Adrenal gland (tissue), 12 donors: ENCODE results near the gene CTNNBIP1. TPM values are rescaled to one million over a fixed set of nuclear protein-coding genes. Genes with fewer than 3 reads are reported as not detected.

Experiments
- DNase-seq, 7 donors: peaks; one replicate each; pipeline ENCODE4 v3.0.0-alpha.2; 2019 to 2020
- H3K27ac ChIP-seq, 5 donors: fragments of 200-600 bp; sonication (generic) in 4 of 5; 1 replicate in 3 of 5; 2 replicates in 2 of 5; pipeline versions ENCODE4 v1.5.1 to v1.8.0; 2016 to 2020; ENCODE audit warnings: mild to moderate bottlenecking in 1 of 5
- H3K27me3 ChIP-seq: fragments of 200-600 bp; 2 replicates; pipeline ENCODE4 v1.8.0; 2021
- H3K36me3 ChIP-seq, 2 donors: fragments of 200-600 bp; replicated peaks in 1 of 2; 1 replicate in 1 of 2; 2 replicates in 1 of 2; pipeline versions ENCODE4 v1.5.1 to v1.8.0; 2018 to 2022
- H3K4me1 ChIP-seq, 2 donors: fragments of 200-600 bp; replicated peaks in 1 of 2; 1 replicate in 1 of 2; 2 replicates in 1 of 2; pipeline versions ENCODE4 v1.5.1 to v1.8.0; 2018 to 2021
- H3K4me3 ChIP-seq, 4 donors: fragments of 200-600 bp; sonication (generic) in 3 of 4; one replicate each; pipeline ENCODE4 v1.5.1; 2016 to 2018
- H3K9me3 ChIP-seq, 3 donors: fragments of 200-600 bp; sonication (generic) in 1 of 3; replicated peaks in 1 of 3; 1 replicate in 2 of 3; 2 replicates in 1 of 3; pipeline versions ENCODE4 v1.5.1 to v1.8.0; 2016 to 2021
- CTCF ChIP-seq, 6 experiments: fragments of 450-650 bp in 4 of 6; fragments of 200-600 bp in 2 of 6; sonication (generic) in 1 of 6; IDR thresholded peaks; 1 replicate in 5 of 6; 2 replicates in 1 of 6; pipeline versions ENCODE4 v1.5.1 to v1.8.0; 2016 to 2021; ENCODE audit warnings: antibody characterized with exemption in 6 of 6, mild to moderate bottlenecking in 2 of 6, moderate library complexity in 1 of 6
- POLR2A ChIP-seq, 2 donors: fragments of 450-650 bp; IDR thresholded peaks; one replicate each; pipeline ENCODE4 v1.6.1; 2017; ENCODE audit warnings: antibody characterized with exemption in 2 of 2, mild to moderate bottlenecking in 2 of 2, moderate library complexity in 1 of 2
- WGBS, 4 donors: extraction: QIAGEN DNeasy Blood & Tissue Kit in 2 of 4; methylation state at CpG; one replicate each; pipeline versions ENCODE4 v1.1.5 to v1.1.7; 2013 to 2017; 5-methylcytosine and 5-hydroxymethylcytosine counted together
- intact Hi-C, 2 donors: fragments of 100-400 bp; cut with DNase I; formaldehyde crosslinking; loops; one replicate each; pipeline versions ENCODE4 v1.14.1 to v1.15.0; 2022 to 2023
- polyA plus RNA-seq, 3 donors: library from polyadenylated mRNA; stranded (reverse); fragments of 200-250 nt in 2 of 3; fragments of 350-450 nt in 1 of 3; fragmentation: Illumina TruSeq in 1 of 3; extraction: RNeasy Lipid Tissue Mini Kit (QIAGEN cat#74804) in 1 of 3; gene quantifications; one replicate each; pipeline ENCODE4 v1.2.3, GENCODE V29; 2013 to 2014
- total RNA-seq, 9 donors: library from RNA; depleted of rRNA in 4 of 9; stranded (reverse); fragments of >200 nt in 4 of 9; fragments of 120-200 nt in 1 of 9; fragmentation: NEBNext Ultra II Directional in 1 of 9; extraction: Animal tissue kit (Norgen Biotek cat#: 25700) in 1 of 9; gene quantifications; one replicate each; pipeline versions ENCODE4 v1.1.0 to v1.2.4, GENCODE V29; 2013 to 2023
- donor health status: healthy with polysubstance abuse.
- donor health status: Bipolar disorder and iron deficiency.
- donor health status: DM: yes; HTN: yes; CAD: no.
- donor health status: DM: no; HTN: no; CAD: no.
- donor health status: DM: no; HTN: no; CAD: no.
- donor health status: DM: yes; HTN: yes; CAD: no.

The CTNNBIP1 gene
- total and polyA plus RNA-seq, 12 donors, result 6.8 to 26.9 (median 16.0) TPM

DNA sequence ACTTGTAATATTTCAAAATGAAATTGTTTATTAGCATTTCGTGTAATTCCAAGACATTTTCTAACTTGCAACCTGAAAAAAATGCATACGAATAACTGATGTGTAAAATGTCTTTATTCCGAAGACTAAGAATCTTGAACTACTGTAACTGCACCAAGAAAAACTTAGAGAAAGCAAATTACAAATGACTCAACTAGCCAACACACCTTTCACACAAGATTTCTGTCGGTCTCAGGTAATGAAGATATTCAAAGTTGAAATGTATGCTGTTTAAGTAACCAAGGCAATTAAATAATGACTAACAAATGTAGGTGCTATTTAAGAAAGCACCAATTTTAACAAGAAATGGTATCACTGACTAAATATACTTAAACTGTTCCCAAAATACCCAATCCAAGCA is 88.4 kb downstream of the CTNNBIP1 start:
- intact Hi-C loops, result no loop called here
- no peak overlapping the region for H3K27ac ChIP-seq
- H3K36me3 ChIP-seq, result no peaks in the 10 kb centered on the region
- H3K4me3 ChIP-seq, result no peak overlapping the region
- H3K4me1 ChIP-seq, result peaks cover 25 to 31% of the 10 kb centered on the region in 2 donors
- no peaks in the 10 kb centered on the region for H3K27me3 ChIP-seq
- TF ChIP-seq CTCF (IDR thresholded peaks at IDR 0.05), result no peak
- TF ChIP-seq POLR2A (IDR thresholded peaks at IDR 0.05), result no peak
- no peak for DNase-seq
- 89 to 97% (median 94%) methylated on average over 4 of the region's 4 CpGs for WGBS, 4 donors
- no peaks in the 10 kb centered on the region for H3K9me3 ChIP-seq

- Histone ChIP-seq H3K4me1 (peaks cover 22 to 26% of the 10 kb centered on the region in 2 donors), H3K36me3 (no peaks in the 10 kb centered on the region), H3K27ac (no peak overlapping the region), H3K4me3 (no peak overlapping the region), H3K9me3 (no peaks in the 10 kb centered on the region), H3K27me3 (no peaks in the 10 kb centered on the region)
- no peak for DNase-seq
- TF ChIP-seq POLR2A (IDR thresholded peaks at IDR 0.05) (no peak), CTCF (IDR thresholded peaks at IDR 0.05) (no peak)
- 91 to 95% (median 93%) methylated on average over 3 of the region's 3 CpGs for WGBS, 4 donors
- intact Hi-C loops, result no loop called here
Measured at GRCh38 chr1:9820521-9820920, 89.5 kb downstream of the CTNNBIP1 start.

DNA sequence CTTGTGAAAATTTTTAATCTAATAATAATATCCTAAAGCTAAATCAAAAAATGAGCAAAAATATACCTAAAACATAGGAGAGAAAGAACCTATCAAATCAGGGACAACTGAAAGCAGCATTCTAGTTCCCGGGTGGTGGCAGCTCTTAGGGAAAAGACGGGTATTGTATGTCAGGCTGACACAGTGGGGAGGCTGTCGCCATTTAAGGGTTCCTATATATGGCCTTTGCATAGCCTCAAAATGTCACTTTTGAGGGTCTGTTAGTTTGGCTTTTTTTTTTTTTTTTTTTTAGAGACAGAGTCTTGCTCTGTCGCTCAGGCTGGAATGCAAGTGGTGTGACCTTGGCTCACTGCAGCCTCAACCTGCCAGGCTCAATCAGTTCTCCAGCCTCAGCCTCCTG is 92.3 kb downstream of the CTNNBIP1 start:
- intact Hi-C loops, result no loop called here
- Histone ChIP-seq H3K4me1 (peaks cover 6 to 14% of the 10 kb centered on the region in 2 donors), H3K4me3 (no peak overlapping the region), H3K27me3 (no peaks in the 10 kb centered on the region), H3K36me3 (no peaks in the 10 kb centered on the region), H3K9me3 (no peaks in the 10 kb centered on the region), H3K27ac (no peak overlapping the region)
- no peak for DNase-seq
- TF ChIP-seq CTCF (IDR thresholded peaks at IDR 0.05) (no peak), POLR2A (IDR thresholded peaks at IDR 0.05) (no peak)
- WGBS, 4 donors, result 68 to 80% (median 74%) methylated on average over 4 of the region's 4 CpGs

DNA sequence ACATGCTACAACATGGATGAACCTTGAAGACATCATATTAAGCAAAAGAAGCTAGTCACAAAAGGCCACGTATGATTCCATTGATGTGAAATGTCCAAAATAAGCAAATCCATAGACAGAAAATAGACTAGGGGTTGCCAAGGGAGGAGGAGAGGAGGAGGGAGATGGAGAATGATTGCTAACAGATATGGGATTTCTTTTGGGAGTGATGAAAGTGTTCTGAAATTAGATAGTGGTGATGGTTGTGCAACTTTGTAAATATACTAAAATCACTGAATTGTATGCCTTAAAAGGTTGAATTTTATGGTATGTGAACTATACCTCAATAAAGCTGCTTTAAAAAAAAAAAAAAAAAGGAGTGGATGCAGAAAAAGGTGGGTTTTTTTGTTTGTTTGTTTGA is 93.9 kb downstream of the CTNNBIP1 start:
- DNase-seq, result no peak
- intact Hi-C loops, result no loop called here
- 54 to 72% (median 62%) methylated on average over 1 of the region's 1 CpG for WGBS, 4 donors
- TF ChIP-seq CTCF (IDR thresholded peaks at IDR 0.05), result no peak
- TF ChIP-seq POLR2A (IDR thresholded peaks at IDR 0.05), result no peak
- Histone ChIP-seq H3K4me1 (peaks cover 0 to 11% of the 10 kb centered on the region in 2 donors), H3K27ac (no peak overlapping the region), H3K4me3 (no peak overlapping the region), H3K27me3 (no peaks in the 10 kb centered on the region), H3K36me3 (no peaks in the 10 kb centered on the region), H3K9me3 (no peaks in the 10 kb centered on the region)
